H9 (cell line): ENCODE measurements around the gene ADGRG7. TPM values are rescaled to one million over a fixed set of nuclear protein-coding genes. Genes with fewer than 3 reads are reported as not detected.

ENCODE experiments used
- DNase-seq: peaks from one replicate; pipeline ENCODE4 v3.0.0-alpha.2; 2017
- H2AFZ ChIP-seq: one replicate; pipeline ENCODE4 v1.6.1; 2013; ENCODE audit warnings: mild to moderate bottlenecking, low read length, control low read depth, moderate library complexity
- H2AK5ac ChIP-seq: 2 replicates; pipeline ENCODE4 v1.6.1; 2013; ENCODE audit warnings: low read length, control low read depth, mixed read lengths; ENCODE audit not compliant: insufficient read length
- H2BK120ac ChIP-seq: one replicate; pipeline ENCODE4 v1.6.1; 2013; ENCODE audit warnings: low read depth, mild to moderate bottlenecking, low read length, control low read depth, inconsistent platforms; ENCODE audit not compliant: poor library complexity, severe bottlenecking
- H2BK12ac ChIP-seq: 2 replicates; pipeline ENCODE4 v1.6.1; 2013; ENCODE audit warnings: low read length, control low read depth, mixed read lengths, low read depth; ENCODE audit not compliant: insufficient read length
- H2BK15ac ChIP-seq: 2 replicates; pipeline ENCODE4 v1.6.1; 2013; ENCODE audit warnings: low read depth, low read length, control low read depth
- H2BK20ac ChIP-seq: one replicate; pipeline ENCODE4 v1.6.1; 2013; ENCODE audit warnings: low read depth, mild to moderate bottlenecking, low read length, control low read depth, inconsistent platforms; ENCODE audit not compliant: poor library complexity, severe bottlenecking
- H2BK5ac ChIP-seq: 2 replicates; pipeline ENCODE4 v1.6.1; 2013; ENCODE audit warnings: low read length, control low read depth, mixed read lengths; ENCODE audit not compliant: insufficient read length
- H3K14ac ChIP-seq: 2 replicates; pipeline ENCODE4 v1.6.1; 2013; ENCODE audit warnings: low read length, control low read depth; ENCODE audit not compliant: insufficient read depth
- H3K18ac ChIP-seq: 2 replicates; pipeline ENCODE4 v1.6.1; 2013; ENCODE audit warnings: low read depth, mild to moderate bottlenecking, mixed read lengths, low read length, control low read depth; ENCODE audit not compliant: insufficient read length
- H3K23ac ChIP-seq: 2 replicates; pipeline ENCODE4 v1.6.1; 2013; ENCODE audit warnings: low read length, control low read depth, mixed read lengths, low read depth; ENCODE audit not compliant: insufficient read length
- H3K23me2 ChIP-seq: 2 replicates; pipeline ENCODE4 v1.6.1; 2013; ENCODE audit warnings: low read depth, mild to moderate bottlenecking, mixed read lengths, low read length, control low read depth; ENCODE audit not compliant: insufficient read length, poor library complexity, severe bottlenecking
- H3K27ac ChIP-seq: 2 replicates; pipeline ENCODE4 v1.5.1; 2013; ENCODE audit warnings: low read length, control low read depth, mixed read lengths, low read depth; ENCODE audit not compliant: insufficient read length
- H3K27me3 ChIP-seq: 2 replicates; pipeline ENCODE4 v1.6.1; 2013; ENCODE audit warnings: low read length, control low read depth, inconsistent platforms; ENCODE audit not compliant: insufficient read depth
- H3K4ac ChIP-seq: 2 replicates; pipeline ENCODE4 v1.6.1; 2013; ENCODE audit warnings: low read depth, mild to moderate bottlenecking, control low read depth, inconsistent platforms, low read length, moderate library complexity
- H3K4me1 ChIP-seq: 2 replicates; pipeline ENCODE4 v1.6.1; 2013; ENCODE audit warnings: low read length, control low read depth, inconsistent platforms; ENCODE audit not compliant: insufficient read depth
- H3K4me2 ChIP-seq: 2 replicates; pipeline ENCODE4 v1.6.1; 2013; ENCODE audit warnings: low read length, control low read depth, mixed read lengths; ENCODE audit not compliant: insufficient read length, insufficient read depth
- H3K56ac ChIP-seq: 2 replicates; pipeline ENCODE4 v1.6.1; 2013; ENCODE audit warnings: low read depth, mild to moderate bottlenecking, mixed read lengths, low read length, control low read depth; ENCODE audit not compliant: insufficient read length
- H3K79me1 ChIP-seq: 2 replicates; pipeline ENCODE4 v1.6.1; 2013; ENCODE audit warnings: low read depth, mild to moderate bottlenecking, moderate library complexity, low read length, control low read depth, inconsistent platforms; ENCODE audit not compliant: insufficient read depth, poor library complexity, severe bottlenecking
- H3K79me2 ChIP-seq: 2 replicates; pipeline ENCODE4 v1.6.1; 2013; ENCODE audit warnings: low read length, control low read depth, inconsistent platforms; ENCODE audit not compliant: insufficient read depth
- H3K9ac ChIP-seq: 2 replicates; pipeline ENCODE4 v1.6.1; 2013; ENCODE audit warnings: low read length, control low read depth, mixed read lengths; ENCODE audit not compliant: insufficient read length; ENCODE audit errors: extremely low read depth
- H3K9me3 ChIP-seq: one replicate; pipeline ENCODE4 v1.6.1; 2013; ENCODE audit warnings: low read depth, low read length, inconsistent platforms; ENCODE audit not compliant: control insufficient read depth
- H3T11ph ChIP-seq: one replicate; pipeline ENCODE4 v1.6.1; 2013; ENCODE audit warnings: mild to moderate bottlenecking, low read length, control low read depth, inconsistent platforms
- H4K20me1 ChIP-seq: one replicate; pipeline ENCODE4 v1.6.1; 2013; ENCODE audit not compliant: control insufficient read depth, insufficient read length, insufficient read depth
- H4K5ac ChIP-seq: 2 replicates; pipeline ENCODE4 v1.6.1; 2013; ENCODE audit warnings: low read depth, mild to moderate bottlenecking, mixed read lengths, low read length, control low read depth; ENCODE audit not compliant: insufficient read length
- H4K8ac ChIP-seq: replicated peaks from 2 replicates; pipeline ENCODE4 v1.6.1; 2013; ENCODE audit warnings: low read length, control low read depth, mixed read lengths, low read depth; ENCODE audit not compliant: insufficient read length
- H4K91ac ChIP-seq: 2 replicates; pipeline ENCODE4 v1.6.1; 2013; ENCODE audit warnings: low read depth, mild to moderate bottlenecking, moderate library complexity, mixed read lengths, low read length, control low read depth; ENCODE audit not compliant: insufficient read length
- H3K27ac Mint-ChIP-seq, 3 experiments: 2 replicates in 2 of 3; 3 replicates in 1 of 3; pipeline ENCODE4 v1.8.0; 2020 to 2021; ENCODE audit warnings: mixed read lengths in 3 of 3, mild to moderate bottlenecking in 1 of 3, moderate library complexity in 1 of 3
- H3K27me3 Mint-ChIP-seq: 2 replicates; pipeline ENCODE4 v1.8.0; 2021; ENCODE audit warnings: low read depth, mild to moderate bottlenecking, moderate library complexity, mixed read lengths
- H3K36me3 Mint-ChIP-seq, 3 experiments: 2 replicates in 2 of 3; 3 replicates in 1 of 3; pipeline ENCODE4 v1.8.0; 2020 to 2021; ENCODE audit warnings: low read depth in 3 of 3, mixed read lengths in 3 of 3; ENCODE audit not compliant: insufficient read depth in 1 of 3
- H3K4me1 Mint-ChIP-seq, 2 experiments: 2 replicates each; pipeline ENCODE4 v1.8.0; 2020; ENCODE audit warnings: mixed read lengths in 2 of 2
- H3K4me3 Mint-ChIP-seq, 2 experiments: 2 replicates in 1 of 2; 3 replicates in 1 of 2; pipeline ENCODE4 v1.8.0; 2020 to 2021; ENCODE audit warnings: mild to moderate bottlenecking in 2 of 2, mixed read lengths in 2 of 2, moderate library complexity in 1 of 2
- H3K9me3 Mint-ChIP-seq, 2 experiments: 2 replicates in 1 of 2; 3 replicates in 1 of 2; pipeline ENCODE4 v1.8.0; 2020; ENCODE audit warnings: mild to moderate bottlenecking in 2 of 2, mixed read lengths in 2 of 2, moderate library complexity in 1 of 2
- CTCF ChIP-seq: fragments of 200-600 bp; sonication (generic); conservative IDR thresholded peaks from 3 replicates; pipeline ENCODE4 v1.8.0; 2021; ENCODE audit warnings: antibody characterized with exemption, mild to moderate bottlenecking
- WGBS: extraction: QIAGEN DNeasy Blood & Tissue Kit; methylation state at CpG from one replicate; pipeline ENCODE4 v1.1.7; 2013; ENCODE audit warnings: missing lambda C conversion rate, low lambda C conversion rate, mixed read lengths; ENCODE audit not compliant: insufficient read length; ENCODE audit errors: extremely low coverage; 5-methylcytosine and 5-hydroxymethylcytosine counted together
- total RNA-seq: library from RNA; stranded (reverse); gene quantifications from 2 replicates; pipeline ENCODE4 v1.2.1, GENCODE V29; 2021

ADGRG7 gene
- total RNA-seq, 1 experiment from 2014 or later, result not detected

GRCh38 chr3:100682854-100683760, 73.7 kb downstream of the ADGRG7 start:
- Histone ChIP-seq H2BK15ac (no peak overlapping the region), H4K91ac (no peak overlapping the region), H3K4ac (no peak overlapping the region), H3K27me3 (no peaks in the 10 kb centered on the region), H2BK5ac (no peak overlapping the region), H2AK5ac (no peak overlapping the region), H3K27ac (no peak overlapping the region), H3K23ac (no peak overlapping the region), H3K56ac (no peak overlapping the region), H3K14ac (no peak overlapping the region; the same call in 1 of the 2 replicates), H3K4me2 (no peak overlapping the region), H3K4me1 (no peaks in the 10 kb centered on the region), H3K23me2 (no peaks in the 10 kb centered on the region), H3K79me2 (no peaks in the 10 kb centered on the region), H4K8ac (no peak overlapping the region), H3T11ph (no peak overlapping the region), H2BK12ac (no peak overlapping the region), H2AFZ (no peak overlapping the region), H3K18ac (no peak overlapping the region), H3K9ac (no peak overlapping the region), H2BK120ac (no peak overlapping the region), H3K79me1 (no peaks in the 10 kb centered on the region), H2BK20ac (no peak overlapping the region), H4K20me1 (no peaks in the 10 kb centered on the region), H3K9me3 (no peaks in the 10 kb centered on the region), H4K5ac (no peak overlapping the region)
- H3K9me3 Mint-ChIP-seq, result peaks cover 0 to 1% of the 10 kb centered on the region in 2 experiments; a peak in 1 of 5 replicates
- H3K36me3 Mint-ChIP-seq, result no peaks in the 10 kb centered on the region
- WGBS, result no CpG with 5 or more reads among the region's 18 CpGs
- H3K4me1 Mint-ChIP-seq, result 0 out of 4 replicates have a peak, but pooled peaks cover 0 to 2% of the 10 kb centered on the region in 2 experiments
- no peak for TF ChIP-seq CTCF
- no peak overlapping the region for H3K4me3 Mint-ChIP-seq
- no peak for DNase-seq
- H3K27me3 Mint-ChIP-seq, result peaks cover 1% of the 10 kb centered on the region; the same call in 1 of the 2 replicates
- H3K27ac Mint-ChIP-seq, result no peak overlapping the region; a peak in 1 of 7 replicates
